RPMI8226 (cell line): ENCODE measurements around the gene FAM47E.
"Not testable (repeated sequence)": the region's sequence is repeated elsewhere in the genome, so short reads cannot be mapped to it uniquely, and the experiment has no call there.

Source experiments
- DNase-seq: peaks from one replicate; pipeline ENCODE4 v3.0.0-alpha.2; 2015

Gene FAM47E

DNA sequence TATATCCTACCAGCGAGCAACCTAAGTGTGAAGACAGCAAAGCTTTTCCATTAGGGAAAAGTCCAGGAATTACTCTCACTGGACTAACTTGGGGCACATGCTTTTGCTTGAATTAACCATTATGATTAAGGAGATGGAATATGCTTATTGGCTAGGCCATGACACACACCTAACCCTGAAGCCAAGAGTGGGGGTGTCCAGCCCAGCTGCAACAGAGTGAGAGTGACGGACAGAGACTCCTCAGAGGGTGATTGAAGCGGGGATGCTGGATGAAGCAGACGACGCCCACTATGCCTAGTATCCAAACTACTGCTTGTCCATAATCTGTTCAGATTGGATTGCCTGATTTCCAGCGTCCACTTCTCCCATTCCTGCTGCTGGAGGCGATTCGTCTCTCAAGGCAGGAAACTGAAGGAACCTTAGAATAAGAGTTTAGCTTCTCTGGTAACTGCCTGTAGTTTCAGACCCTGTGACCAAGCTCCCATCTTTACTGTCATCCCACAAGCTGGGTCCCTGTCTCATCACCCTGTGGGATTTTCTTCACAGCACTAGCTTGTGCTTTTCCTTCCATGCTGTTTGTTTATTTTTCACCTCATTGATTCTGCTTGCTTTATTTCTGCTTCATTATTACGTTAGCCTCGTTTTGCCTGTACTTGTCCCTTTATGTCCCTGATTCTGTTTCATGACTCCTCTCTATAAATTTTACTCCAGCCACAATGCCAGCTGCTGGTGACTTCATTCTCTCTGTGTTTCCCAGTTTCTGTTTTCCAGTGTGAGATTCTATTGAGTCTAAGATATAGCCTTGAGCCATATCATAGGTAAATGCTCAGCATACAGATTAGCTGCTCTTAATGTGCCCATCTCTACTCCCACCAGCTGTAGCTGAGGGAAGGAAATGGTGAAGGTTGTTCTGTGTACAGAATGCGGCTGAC, 19.0 kb downstream of the FAM47E start:
- DNase-seq, result no peak

DNA sequence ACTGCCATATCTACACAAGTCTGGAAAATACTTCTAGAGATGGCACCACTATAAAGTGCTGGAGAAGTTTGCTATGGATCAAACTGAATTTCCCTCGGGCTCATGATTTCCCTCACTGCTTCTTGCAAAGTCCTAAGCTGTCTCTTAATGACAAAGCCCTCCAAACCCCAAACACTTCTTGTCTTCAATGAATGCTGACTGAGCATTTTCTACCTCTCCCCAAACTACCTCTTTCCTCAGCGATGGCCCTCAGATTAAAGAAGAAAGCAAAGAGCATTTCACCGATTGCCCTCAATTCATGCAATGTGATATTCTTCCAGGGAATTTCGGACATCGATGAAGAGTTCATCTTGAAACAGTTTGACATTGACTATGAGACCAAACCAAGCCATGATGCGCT, 19.7 kb downstream of the FAM47E start:
- no peak for DNase-seq

DNA sequence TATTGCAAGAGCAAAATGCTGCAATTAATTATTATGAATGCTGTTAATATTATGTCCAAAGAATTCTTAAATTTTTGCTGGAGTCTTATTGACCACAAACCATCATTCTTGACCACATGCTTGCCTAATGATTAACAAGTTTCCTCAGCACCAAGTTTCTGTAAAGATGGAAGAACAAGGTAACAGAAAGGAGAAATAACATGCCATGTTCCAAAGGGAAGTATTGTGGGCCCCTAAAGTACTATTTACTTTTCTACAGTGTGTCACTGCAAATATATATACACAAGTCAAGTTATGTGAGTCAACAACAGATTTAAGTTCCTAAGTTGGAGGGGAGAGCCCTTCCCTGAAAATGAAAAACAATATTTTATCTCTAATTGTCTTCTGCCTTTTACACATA, 20.6 kb downstream of the FAM47E start:
- no peak for DNase-seq

DNA sequence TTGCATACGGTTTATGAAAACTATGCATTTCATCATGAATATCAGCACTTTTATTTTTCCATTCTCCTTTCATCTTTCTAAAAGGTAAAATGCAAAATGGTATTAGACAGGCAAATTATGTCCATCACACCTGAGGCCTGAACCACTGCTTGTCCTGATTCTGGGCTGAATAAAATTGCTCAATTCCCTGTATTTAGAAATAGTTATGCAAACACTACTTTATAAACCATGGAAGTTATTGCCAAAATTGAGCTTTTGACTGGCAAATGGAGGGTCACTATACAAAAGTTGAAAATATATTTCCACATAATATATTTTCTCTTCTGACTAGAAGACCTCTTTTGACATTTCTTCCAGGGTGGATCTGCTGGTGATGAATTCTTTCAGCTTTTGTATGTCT, 21.1 kb downstream of the FAM47E start:
- DNase-seq, result no peak

DNA sequence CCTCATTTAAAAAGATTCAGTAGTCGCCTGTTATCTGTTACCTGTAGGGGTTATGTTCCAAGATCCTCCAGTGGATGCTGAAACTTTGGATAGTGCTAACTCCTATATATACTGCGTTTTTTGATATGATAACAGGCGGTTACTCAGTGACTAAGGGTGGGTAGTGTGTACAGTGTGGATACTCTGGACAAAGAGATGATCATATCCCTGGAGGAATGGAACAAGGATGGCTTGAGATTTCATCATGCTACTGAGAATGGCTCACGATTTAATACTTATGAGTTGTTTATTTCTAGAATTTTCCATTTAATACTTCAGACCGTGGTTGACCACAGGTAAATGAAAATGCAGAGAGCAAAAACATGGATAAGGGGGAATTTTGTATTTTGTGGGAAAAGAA, 21.5 kb downstream of the FAM47E start:
- no peak for DNase-seq

DNA sequence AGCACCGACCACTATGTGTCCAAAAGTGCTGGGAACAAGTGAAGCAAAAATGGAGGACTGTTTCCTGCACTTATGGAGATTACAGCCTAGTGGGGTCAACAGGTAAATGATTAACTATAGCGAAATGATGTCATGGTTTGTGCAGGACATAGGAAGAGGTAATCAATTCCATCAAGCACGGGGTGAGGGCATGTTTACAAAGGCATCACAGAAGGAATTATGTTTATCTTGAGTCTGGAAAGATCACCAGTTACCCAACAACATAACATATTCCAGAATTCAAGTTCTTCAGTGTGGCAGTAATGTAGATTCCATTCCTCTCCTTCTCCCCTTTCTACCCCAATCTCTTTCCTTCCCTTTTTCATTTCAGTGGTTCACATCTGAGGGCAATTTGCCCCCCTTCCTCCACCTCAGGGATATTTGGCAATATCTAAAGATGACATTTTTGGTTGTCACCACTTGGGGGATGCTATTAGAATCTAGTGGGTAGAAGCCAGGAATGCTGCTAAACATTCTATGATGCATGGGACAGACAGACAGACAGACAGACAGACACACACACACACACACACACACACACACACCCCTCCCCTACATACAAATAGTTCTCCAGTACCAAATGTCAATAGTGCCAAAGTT, 24.1 kb downstream of the FAM47E start:
- DNase-seq, result no peak

DNA sequence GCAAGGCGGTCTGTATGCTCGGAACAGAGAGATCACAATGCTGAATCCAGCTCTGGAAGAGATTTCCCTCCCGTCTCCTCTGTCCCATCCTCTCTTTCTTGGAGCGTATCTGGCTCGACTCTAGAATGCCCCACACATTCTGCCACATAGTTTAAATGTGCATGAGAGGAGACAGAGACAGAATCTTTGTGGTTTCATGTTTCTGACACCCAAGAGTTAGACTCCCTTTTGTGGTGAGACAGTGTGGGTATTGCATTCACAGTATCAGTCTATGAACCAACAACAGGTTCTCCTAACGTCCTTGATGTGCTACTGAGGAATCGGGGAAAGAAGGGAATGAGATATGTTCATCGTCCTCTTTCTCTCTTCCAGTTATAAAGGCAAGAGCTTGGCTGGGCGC, 25.3 kb downstream of the FAM47E start:
- DNase-seq, result no peak

DNA sequence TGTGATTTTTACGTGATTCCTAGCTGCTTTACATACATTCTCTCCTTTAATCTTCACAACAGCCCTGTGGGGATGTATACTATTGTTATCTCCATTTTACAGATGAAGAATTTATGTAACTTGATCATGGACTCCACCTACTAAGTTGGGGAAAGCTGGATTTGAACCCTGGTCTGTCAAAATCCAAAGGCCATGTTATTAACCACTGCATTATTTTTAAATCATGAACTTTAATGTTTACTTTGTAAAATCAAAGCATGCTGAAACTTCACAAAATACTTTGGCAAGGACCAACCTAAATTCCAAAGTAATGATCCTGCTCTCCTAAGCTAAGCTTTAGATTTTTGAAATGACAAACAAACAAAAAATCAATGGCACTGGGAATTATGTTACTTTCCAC, 26.1 kb downstream of the FAM47E start:
- DNase-seq, result no peak

DNA sequence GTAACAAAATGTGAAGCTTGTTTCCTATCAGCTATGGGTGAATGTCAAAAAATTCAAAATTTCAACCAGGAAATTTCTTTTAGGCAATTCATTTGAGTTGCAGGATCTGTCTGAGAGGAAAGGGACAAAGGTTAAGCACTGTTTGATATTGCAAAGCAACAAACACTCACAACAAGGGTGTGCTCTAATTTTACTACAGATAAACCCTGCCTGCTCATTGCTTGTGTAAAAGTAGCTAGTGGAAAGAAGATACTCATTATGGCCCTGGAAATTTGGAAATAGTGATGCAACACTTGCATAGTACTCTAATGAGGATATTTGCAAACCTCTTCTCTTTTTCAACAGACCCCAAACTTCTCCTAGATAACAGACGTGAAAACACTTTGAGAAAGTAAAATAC, 27.1 kb downstream of the FAM47E start:
- no peak for DNase-seq

DNA sequence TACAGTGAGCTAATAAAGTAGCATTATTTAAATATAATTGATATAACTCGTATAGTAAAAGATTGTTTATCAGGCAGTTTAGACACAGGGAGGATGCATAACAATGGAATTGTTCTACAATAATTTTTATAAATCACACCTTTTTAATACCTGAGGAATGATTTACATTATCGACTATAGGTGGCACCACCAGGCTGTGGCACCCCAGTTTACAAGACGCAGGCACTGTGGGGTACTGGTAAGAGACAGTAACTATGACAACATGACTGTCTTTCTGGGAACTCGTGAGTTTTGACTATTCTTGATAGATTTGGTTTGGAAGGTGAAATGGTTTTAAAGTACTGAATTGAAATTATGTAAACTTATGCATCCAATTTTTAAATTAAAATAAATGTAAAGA, 27.9 kb downstream of the FAM47E start:
- peak; percentile 44 for DNase-seq

DNA sequence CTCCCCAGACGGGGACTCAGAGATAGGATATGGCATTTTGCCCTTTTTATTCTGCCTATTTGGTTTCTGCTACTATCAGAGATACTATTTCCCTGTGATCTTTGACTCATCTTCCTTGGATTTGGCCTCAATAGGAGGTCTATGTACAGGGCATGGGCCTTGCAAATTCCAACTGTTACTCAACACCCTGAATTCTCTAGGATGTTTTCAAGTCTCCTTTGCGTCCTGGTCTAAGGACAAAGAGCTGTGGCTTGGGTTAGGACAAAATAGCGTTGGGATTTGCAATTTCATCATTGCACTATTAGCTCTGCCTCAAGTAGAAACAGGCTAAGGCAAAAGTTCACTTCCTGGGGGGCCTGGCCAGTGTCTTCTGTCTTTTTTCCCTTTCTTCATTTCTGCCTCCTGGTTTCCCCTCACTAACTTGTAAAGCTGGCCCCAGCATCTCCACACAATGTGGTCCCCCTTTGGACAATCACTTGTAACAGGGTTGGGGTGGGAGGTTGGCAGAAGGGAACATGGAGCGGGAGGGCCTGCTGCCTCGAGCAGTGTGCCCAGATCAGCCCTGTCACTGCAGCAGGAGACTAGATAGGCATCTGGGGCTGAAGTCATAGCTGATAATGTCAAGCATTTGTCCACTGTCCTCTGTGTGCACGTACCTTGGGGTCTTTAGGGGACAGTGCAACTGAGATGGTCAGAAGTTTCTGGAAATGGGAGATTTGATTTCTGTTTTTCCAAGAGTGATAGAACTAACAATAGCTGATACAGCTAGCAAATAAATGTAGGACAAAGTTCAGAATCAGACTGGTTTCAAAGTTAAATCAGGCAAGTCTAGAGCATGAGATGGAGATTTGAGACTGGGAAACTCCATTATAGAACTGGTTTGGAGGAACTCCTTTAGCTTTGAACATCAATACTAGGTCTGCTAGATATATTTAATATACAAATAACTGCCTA, 29.2 kb downstream of the FAM47E start:
- DNase-seq, result no peak

DNA sequence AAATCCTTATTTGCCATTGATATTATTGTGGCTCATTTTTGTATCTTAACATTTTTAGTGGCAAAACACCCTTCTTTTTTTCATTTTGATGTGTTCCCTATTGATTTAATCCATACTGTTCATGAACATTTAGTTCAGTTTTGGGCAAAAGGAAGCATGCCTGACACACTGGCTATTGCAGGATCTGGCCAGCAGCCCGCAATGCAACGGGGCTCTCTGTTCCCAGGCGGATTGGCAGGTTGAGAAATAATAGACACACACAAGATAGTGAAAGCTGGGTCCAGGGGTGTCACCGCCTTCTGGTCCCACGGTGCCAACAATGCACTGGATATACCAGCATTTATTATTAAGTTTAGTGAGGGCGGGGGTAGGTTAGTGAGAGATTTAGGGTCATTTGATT, 30.1 kb downstream of the FAM47E start:
- not testable (repeated sequence) for DNase-seq

DNA sequence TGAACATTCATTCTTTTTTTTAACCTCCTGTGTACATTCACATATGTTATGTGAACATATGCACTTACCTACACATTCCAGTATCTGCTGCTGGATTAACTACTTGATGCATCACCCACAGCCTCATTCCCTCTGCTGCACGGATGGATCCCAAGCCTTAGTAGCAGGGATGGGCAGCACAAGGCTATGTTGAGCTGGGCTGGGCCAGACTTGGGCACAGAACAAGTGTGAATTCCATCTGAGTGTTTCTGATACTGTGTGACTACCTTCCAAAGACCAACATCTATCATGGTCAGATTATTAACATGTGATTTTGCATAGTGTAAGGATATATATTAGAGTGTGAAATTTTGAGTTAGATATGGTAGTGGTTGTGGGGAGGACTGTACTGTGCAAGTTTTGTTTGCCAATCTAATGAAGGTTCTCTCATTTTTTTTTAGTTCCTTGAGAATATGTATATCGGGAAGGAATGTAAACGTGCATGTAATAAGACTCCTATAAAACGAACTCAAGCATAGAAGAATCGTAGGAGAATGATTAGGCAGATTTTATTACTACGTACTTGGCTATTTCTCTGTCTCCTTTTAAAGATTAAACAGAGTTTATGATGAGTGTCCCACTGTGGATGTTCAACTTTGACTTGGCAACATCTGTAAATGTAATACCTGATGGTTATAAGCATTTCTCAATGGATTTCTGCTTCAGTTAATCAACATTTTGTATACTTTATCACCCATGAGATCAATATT, 31.6 kb downstream of the FAM47E start:
- DNase-seq, result no peak

DNA sequence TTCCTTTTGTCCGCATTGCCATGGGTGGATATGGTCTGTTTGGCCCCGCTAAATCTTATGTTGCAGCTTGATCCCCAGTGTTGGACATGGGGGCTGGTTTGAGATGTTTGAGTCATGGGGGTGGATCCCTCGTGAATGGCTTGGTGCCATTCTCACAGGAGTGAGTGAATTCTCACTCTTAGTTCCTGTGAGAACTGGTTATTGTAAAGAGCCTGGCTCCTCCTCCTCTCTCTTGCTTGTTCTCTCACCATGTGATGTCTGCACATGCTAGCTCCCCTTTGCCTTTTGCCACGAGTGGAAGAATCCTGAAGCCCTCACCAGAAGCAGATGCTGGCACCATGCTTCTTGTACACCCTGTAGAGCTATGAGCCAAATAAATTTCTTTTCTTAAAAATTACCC, 32.4 kb downstream of the FAM47E start:
- DNase-seq, result no peak

DNA sequence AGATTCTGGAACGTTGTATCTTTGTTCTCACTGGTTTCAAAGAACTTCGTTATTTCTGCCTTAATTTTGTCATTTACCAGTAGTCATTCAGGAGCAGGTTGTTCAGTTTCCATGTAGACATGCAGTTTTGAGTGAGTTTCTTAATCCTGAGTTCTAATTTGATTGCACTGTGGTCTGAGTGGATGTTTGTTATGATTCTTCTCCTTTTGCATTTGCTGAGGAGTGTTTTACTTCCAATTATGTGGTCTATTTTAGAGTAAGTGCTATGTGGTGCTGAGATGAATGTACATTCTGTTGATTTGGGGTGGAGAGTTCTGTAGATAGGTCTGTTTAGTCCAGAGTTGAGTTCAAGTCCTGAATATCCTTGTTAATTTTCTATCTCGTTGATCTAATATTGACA, 36.3 kb downstream of the FAM47E start:
- not testable (repeated sequence) for DNase-seq

DNA sequence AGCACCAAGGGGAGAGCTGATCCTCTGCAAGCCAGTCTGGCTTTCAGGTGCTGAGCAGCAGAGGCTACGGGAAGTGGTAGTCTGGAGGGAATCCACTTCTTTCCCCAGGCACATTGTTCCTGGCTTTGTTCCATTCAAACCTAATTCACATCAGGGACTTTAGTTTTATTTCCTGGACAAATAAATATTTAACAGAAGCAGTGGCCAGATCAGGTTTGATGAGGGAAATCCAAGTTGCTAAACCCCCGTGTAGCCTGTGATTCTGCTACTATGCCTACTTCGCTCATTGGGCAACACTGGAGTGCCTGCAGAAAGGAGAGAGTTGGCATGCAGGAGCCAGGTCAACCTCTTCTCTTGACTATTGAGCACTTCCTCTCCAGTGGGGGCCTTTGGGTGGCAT, 41.2 kb downstream of the FAM47E start:
- no peak for DNase-seq

DNA sequence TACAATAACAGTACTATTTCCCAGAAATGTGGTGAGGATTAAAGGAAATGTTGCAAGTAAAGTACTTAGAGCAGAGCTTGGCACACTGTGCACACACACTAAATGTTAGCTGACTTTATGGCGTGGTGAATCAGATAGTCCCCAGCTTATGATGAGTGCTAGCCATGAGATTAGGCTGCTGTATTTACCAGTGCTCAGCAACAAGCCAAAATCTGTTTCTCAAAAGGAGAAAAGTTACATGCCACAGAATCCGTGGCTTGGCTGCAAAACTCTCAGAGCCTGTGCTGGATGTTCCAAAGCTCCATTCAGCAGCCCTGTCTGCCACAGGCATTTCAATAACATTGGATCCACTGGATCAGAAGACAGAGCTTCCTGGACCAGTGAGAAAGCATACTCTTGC, 42.3 kb downstream of the FAM47E start:
- DNase-seq, result no peak

DNA sequence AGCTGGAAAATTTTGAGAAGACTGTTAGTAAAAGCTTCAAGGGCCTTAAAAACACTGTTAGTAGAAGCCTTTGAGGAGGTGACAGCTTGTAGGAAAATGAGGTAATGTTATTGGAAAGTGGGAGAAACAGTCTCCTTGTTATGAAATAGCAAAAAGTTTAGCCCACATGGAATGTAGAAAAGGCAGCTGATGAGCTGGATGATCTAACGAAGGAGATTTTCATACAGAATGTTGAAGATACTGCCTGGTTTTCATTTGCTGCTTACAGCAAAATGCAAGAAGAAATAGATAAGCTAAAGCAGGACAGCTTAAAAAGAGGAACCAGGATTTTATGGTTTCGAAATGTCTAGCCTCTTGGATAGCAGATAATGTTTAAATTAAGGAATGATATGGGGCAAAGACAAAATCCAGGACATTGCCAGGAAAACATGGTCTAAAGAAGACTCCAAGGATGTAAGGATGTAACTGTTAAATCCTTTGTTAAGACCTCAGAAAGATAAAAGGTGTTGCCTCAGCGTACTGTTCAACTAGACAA, 44.8 kb downstream of the FAM47E start:
- DNase-seq, result no peak

DNA sequence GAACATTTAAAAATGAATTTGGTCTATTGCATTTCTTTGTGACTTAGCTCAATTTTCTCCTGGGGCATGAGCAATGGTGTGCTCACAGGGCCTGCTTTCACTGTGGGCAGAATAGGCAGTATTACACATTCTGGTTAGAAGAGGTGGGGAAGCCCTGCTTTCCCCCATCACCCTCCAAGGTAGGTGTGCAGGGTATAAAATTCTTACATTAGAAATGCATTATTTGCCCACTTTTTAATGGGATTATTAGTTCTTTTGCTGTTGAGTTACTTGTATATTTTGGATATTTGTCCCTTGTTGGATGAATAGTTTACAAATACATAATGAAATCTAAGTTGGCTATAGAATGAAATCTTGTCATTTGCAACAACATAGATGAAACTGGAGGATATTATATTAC, 46.7 kb downstream of the FAM47E start:
- no peak for DNase-seq

DNA sequence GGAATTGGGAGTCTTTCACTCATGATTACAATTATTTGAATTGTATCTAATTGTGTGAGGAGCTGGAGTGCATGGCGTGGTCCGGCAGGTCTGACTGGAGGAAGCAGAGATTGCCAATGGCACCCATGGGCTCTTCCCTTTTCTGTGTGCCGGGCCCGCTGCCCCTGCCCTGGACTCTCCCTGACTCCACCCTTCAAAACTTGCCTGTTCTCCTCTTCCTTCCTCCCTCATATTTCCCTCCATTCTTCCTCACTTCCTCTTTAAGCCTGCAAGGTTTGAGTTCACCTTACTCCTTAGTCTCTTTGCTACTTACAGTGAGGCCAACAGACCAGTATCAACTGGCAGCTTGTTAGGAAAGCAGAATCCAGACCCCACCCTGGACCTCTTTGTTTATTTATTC, 48.5 kb downstream of the FAM47E start:
- DNase-seq, result peak; percentile 7

DNA sequence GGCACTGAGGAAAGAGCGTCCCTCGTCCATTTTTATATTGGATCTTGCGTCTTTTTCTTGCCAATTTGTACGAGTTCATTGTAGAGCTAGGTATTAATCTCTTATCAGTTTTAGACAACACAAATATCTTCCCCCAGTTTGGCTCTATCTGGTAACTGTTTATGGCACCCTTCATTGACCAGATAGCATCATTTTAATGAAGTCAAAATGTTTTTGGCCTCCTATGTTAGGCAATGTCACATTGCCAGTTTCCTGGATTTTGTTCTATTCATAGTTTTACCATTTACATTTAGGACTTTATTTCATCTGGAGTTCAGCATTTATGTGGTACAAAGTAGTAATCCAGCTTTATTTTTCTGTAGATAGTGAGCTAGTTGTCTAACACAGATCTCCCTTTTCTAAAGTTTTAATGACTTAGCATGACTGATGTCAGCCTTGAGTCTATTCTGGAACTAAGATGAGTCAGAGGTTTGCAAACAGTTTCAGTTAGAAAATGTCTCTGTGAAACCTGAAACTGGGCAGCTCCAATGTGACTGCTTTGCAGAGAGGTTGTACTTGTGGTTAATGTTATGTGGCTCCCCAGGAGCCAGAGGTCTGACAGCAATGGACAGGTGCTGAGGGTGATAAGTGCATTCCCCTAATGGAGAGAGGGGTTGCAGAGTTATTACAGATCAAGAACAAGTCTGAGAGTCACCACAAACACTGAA, 49.7 kb downstream of the FAM47E start:
- DNase-seq, result peak; percentile 88

DNA sequence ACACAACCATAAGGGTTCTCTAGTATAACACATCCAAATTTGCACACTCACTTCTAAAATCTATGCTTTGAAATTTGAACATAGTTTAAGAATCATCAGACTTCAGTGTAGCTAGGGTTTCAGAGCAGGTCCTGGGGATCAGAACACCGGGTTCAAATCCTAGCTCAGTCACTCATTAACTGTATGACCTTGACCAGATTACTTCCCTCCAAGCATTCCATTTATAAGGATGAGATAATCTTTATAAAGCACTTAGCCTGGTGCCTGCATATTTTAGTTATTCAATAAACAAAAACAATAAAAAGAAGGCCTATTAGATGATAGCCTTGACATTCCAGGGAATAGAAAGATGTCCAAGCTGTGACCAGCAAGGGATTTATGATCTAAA, 50.2 kb downstream of the FAM47E start:
- no peak for DNase-seq
